Tibial nerve (tissue), 4 donors: ENCODE results near the gene FRMD4A.

Source experiments
- EP300 ChIP-seq, 2 donors: sonication (generic); formaldehyde crosslinking; IDR thresholded peaks; one replicate each; pipeline ENCODE4 v1.6.1; 2017; ENCODE audit warnings: antibody characterized with exemption in 2 of 2, mild to moderate bottlenecking in 1 of 2
- TF ChIP-seq, protein P1 (sequence below), 5 experiments: fragments of 200-600 bp in 3 of 5; fragments of 450-650 bp in 2 of 5; sonication (generic) in 3 of 5; IDR thresholded peaks; one replicate each; pipeline ENCODE4 v1.5.1; 2016 to 2019; ENCODE audit warnings: antibody characterized with exemption in 5 of 5, mild to moderate bottlenecking in 3 of 5, moderate library complexity in 2 of 5

DNA sequence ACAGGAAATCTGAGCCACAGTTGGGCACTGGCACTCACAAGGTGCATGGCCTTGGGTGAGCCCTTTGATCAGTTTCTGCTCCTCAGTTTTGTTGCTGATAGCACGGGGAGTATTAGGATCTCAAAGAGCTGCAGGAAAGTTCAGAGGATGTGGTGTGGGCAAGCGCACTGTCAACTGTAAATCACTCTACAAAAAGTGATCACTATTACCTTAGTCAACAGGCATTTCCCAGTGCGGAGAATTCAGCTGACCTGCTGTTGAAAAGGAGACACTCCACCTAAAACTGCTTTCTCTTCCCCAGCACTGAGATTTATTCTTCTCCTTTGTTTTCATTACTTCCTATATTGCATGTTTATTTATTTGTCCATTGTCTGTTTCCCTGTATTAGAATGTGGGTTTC, 412.9 kb downstream of the FRMD4A start:
- TF ChIP-seq, protein P1, sequence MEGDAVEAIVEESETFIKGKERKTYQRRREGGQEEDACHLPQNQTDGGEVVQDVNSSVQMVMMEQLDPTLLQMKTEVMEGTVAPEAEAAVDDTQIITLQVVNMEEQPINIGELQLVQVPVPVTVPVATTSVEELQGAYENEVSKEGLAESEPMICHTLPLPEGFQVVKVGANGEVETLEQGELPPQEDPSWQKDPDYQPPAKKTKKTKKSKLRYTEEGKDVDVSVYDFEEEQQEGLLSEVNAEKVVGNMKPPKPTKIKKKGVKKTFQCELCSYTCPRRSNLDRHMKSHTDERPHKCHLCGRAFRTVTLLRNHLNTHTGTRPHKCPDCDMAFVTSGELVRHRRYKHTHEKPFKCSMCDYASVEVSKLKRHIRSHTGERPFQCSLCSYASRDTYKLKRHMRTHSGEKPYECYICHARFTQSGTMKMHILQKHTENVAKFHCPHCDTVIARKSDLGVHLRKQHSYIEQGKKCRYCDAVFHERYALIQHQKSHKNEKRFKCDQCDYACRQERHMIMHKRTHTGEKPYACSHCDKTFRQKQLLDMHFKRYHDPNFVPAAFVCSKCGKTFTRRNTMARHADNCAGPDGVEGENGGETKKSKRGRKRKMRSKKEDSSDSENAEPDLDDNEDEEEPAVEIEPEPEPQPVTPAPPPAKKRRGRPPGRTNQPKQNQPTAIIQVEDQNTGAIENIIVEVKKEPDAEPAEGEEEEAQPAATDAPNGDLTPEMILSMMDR (IDR thresholded peaks at IDR 0.05): no peak
- no peak for TF ChIP-seq EP300 (IDR thresholded peaks at IDR 0.05)
